ENCODE measurements around the gene PDE8A. TPM values are rescaled to one million over a fixed set of nuclear protein-coding genes. Genes with fewer than 3 reads are reported as not detected.
"Not testable (repeated sequence)": the region's sequence is repeated elsewhere in the genome, so short reads cannot be mapped to it uniquely, and the experiment has no call there.

The PDE8A gene
- total RNA-seq, 4 donors from 2014 or later = 49.4 to 108 (median 64.3) TPM

GRCh38 chr15:84990507-84990906 is 8.9 kb downstream of the PDE8A start:
- Histone ChIP-seq H3K36me3 (no peaks in the 10 kb centered on the region), H3K27me3 (no peaks in the 10 kb centered on the region), H3K9me3 (no peaks in the 10 kb centered on the region), H3K27ac (no peak overlapping the region), H3K4me1 (peaks cover 0 to 41% (median 20%) of the 10 kb centered on the region in 4 donors), H3K4me3 (no peak overlapping the region)
- WGBS, 2 donors = 29 to 30% methylated on average over 1 of the region's 1 CpG
- TF ChIP-seq CTCF (IDR thresholded peaks at IDR 0.05) (no peak), EP300 (IDR thresholded peaks at IDR 0.05) (no peak), POLR2A (IDR thresholded peaks at IDR 0.05) (no peak)
- DNase-seq (ENCODE audit: low spot score in 2 of 2) = no peak

- Histone ChIP-seq H3K36me3 (no peaks in the 10 kb centered on the region), H3K27me3 (no peaks in the 10 kb centered on the region), H3K27ac (no peak overlapping the region), H3K4me1 (peaks cover 0 to 35% (median 16%) of the 10 kb centered on the region in 4 donors), H3K9me3 (no peaks in the 10 kb centered on the region), H3K4me3 (no peak overlapping the region)
- DNase-seq (ENCODE audit: low spot score in 2 of 2) = no peak
- WGBS, 2 donors = 75 to 77% methylated on average over 4 of the region's 4 CpGs
- TF ChIP-seq CTCF (IDR thresholded peaks at IDR 0.05) (no peak), POLR2A (IDR thresholded peaks at IDR 0.05) (no peak)
Observed at GRCh38 chr15:84991014-84991712, 9.5 kb downstream of the PDE8A start.

- whole genome bisulfite sequencing, 2 donors = 75 to 78% methylated on average over 4 of the region's 4 CpGs
- Histone ChIP-seq H3K9me3 (no peaks in the 10 kb centered on the region), H3K4me1 (peaks cover 0 to 29% (median 10%) of the 10 kb centered on the region in 4 donors)
Observed at GRCh38 chr15:84992157-84992944, 10.7 kb downstream of the PDE8A start.

GRCh38 chr15:84996055-84996454 is 14.4 kb downstream of the PDE8A start:
- Histone ChIP-seq H3K4me1 (peaks cover 0 to 39% (median 7%) of the 10 kb centered on the region in 4 donors), H3K27ac (no peak overlapping the region), H3K4me3 (no peak overlapping the region), H3K36me3 (no peaks in the 10 kb centered on the region), H3K9me3 (no peaks in the 10 kb centered on the region), H3K27me3 (no peaks in the 10 kb centered on the region)
- DNase-seq (ENCODE audit: low spot score in 2 of 2) = no peak
- 91 to 95% methylated on average over 1 of the region's 1 CpG for WGBS, 2 donors
- TF ChIP-seq POLR2A (IDR thresholded peaks at IDR 0.05) = no peak

More at GRCh38 chr15:84992157-84992944, 10.7 kb downstream of the PDE8A start:
- Histone ChIP-seq H3K4me3 (no peak overlapping the region), H3K27ac (no peak overlapping the region), H3K27me3 (no peaks in the 10 kb centered on the region), H3K36me3 (no peaks in the 10 kb centered on the region)
- TF ChIP-seq CTCF (IDR thresholded peaks at IDR 0.05) (no peak), EP300 (IDR thresholded peaks at IDR 0.05) (no peak), POLR2A (IDR thresholded peaks at IDR 0.05) (no peak)
- no peak for DNase-seq (ENCODE audit: low spot score in 2 of 2)

GRCh38 chr15:84996714-84997113 is 15.1 kb downstream of the PDE8A start:
- not testable (repeated sequence) for H3K9me3 ChIP-seq; H3K4me3 ChIP-seq; H3K27me3 ChIP-seq; DNase-seq (ENCODE audit: low spot score in 2 of 2); H3K36me3 ChIP-seq; H3K27ac ChIP-seq
- peaks cover 0 to 45% (median 6%) of the 10 kb centered on the region in 4 donors for H3K4me1 ChIP-seq
- WGBS, 2 donors = 90 to 91% methylated on average over 5 of the region's 5 CpGs

GRCh38 chr15:84997214-84997613 is 15.6 kb downstream of the PDE8A start:
- H3K4me3 ChIP-seq; H3K27ac ChIP-seq; DNase-seq (ENCODE audit: low spot score in 2 of 2); H3K36me3 ChIP-seq; H3K27me3 ChIP-seq; H3K9me3 ChIP-seq: not testable (repeated sequence)
- 79 to 86% methylated on average over 3 of the region's 3 CpGs for WGBS, 2 donors
- H3K4me1 ChIP-seq = peaks cover 0 to 43% (median 4%) of the 10 kb centered on the region in 4 donors

Data from tibial nerve (tissue), 4 donors.